ENCODE measurements around the gene ANXA9.

DNA sequence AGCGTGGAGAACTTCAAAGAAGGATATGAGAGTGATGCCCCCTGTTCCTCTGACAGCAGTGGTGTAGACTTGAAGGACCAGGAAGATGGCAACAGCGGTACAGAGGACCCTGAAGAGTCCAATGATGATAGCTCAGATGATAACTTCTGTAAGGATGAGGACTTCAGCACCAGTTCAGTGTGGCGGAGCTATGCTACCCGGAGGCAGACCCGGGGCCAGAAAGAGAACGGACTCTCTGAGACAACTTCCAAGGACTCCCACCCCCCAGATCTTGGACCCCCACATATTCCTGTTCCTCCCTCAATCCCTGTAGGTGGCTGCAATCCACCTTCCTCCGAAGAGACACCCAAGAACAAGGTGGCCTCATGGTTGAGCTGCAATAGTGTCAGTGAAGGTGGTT lies 21.4 kb upstream of the ANXA9 start:
- TF ChIP-seq POLR2A (IDR thresholded peaks at IDR 0.05): no peak
- TF ChIP-seq, protein P1, sequence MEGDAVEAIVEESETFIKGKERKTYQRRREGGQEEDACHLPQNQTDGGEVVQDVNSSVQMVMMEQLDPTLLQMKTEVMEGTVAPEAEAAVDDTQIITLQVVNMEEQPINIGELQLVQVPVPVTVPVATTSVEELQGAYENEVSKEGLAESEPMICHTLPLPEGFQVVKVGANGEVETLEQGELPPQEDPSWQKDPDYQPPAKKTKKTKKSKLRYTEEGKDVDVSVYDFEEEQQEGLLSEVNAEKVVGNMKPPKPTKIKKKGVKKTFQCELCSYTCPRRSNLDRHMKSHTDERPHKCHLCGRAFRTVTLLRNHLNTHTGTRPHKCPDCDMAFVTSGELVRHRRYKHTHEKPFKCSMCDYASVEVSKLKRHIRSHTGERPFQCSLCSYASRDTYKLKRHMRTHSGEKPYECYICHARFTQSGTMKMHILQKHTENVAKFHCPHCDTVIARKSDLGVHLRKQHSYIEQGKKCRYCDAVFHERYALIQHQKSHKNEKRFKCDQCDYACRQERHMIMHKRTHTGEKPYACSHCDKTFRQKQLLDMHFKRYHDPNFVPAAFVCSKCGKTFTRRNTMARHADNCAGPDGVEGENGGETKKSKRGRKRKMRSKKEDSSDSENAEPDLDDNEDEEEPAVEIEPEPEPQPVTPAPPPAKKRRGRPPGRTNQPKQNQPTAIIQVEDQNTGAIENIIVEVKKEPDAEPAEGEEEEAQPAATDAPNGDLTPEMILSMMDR (IDR thresholded peaks at IDR 0.05): no peak
